Central memory CD4-positive, alpha-beta T cell (primary cell): ENCODE measurements around the gene GRAMD1B.

Experiments
- DNase-seq: peaks from one replicate; pipeline ENCODE4 v3.0.0; 2022

Gene GRAMD1B

DNA sequence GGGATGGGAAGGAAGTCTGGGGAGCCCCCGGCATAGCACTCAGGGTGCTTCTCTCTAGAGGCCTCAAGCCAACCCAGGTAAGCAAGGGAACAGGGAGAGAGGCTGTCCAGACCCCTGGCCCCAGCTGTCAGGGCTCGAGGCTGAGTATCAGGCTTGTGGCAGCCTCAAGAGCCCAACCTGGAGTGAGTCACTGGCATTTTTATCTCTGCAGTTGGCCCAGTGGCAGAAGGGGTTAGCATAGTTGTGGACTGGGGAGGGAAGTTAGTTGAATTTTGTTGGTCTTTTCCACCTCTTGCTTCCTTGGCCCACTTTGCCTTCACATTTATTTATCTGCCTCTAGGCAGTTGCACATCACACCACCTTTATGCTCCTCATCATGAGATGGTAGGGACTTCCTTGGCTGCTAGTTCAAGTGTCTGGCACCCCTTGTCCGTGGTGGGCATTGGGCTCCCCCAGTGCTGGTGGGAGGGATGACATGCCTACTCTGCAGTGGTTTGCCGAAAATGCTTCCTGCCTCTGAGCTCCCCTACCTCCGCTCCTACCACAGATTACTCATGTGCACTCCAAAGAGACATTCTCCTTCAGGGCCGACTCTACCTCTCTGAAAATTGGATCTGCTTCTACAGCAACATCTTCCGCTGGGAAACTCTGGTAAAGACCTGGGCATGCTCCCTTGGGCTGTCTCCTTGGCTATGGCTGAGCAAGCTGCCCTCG, 164.3 kb downstream of the GRAMD1B start:
- no peak for DNase-seq

DNA sequence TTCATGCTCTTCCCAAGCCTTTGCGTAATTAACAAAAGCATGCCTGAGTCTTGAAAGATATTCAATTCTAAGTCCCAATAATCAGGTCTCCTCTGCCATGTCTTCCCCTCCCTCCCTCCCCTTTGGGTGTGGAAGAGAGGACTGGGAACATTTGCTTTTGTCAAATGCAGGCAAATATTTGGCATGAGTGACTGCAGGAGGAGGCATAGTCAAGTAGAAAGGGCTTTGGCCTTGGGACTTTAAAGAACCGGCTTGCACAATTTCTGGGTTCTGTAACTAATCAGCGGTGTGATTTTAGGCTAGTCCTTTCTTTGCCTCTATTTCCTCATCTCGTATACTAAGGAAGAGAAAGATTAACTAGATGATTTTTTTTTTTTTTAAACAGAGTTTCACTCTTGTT, 164.9 kb downstream of the GRAMD1B start:
- DNase-seq: no peak

DNA sequence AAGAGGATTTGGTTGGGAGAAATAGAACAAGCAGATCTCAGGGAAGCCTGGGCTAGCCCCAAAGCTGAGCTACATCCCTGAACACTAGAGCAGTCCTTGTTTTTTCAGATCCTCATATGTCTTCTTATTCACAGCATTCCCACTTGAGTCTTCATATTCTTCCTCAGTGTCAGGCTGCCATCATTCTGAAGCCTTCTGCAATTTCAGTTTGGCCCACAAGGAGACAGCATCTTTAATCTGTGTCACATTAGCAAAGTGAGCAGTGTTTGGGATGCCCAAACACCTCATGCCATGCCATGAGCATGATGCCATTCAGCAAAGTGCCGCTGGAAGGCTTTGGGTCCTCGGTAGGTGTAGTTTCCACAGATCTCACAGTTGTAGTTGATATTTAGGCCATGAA, 167.8 kb downstream of the GRAMD1B start:
- no peak for DNase-seq

DNA sequence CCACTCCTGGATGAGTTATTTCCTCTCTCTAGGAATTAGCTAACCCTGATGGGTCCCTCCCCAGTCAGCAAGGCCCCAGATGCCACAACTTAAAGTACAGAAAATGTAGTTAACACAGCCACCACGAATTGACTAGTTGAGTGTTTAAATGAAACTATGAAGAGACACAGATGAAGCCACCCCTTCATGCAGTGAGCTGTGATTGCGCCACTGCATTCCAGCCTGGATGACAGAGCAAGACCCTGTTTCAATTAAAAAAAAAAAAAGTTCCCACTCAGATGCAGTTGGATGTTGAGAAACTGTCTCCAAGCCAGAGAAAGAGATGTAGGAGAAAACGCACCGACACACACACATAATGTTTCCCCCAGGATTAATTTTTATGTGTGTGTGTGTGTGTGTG, 171.1 kb downstream of the GRAMD1B start:
- no peak for DNase-seq

DNA sequence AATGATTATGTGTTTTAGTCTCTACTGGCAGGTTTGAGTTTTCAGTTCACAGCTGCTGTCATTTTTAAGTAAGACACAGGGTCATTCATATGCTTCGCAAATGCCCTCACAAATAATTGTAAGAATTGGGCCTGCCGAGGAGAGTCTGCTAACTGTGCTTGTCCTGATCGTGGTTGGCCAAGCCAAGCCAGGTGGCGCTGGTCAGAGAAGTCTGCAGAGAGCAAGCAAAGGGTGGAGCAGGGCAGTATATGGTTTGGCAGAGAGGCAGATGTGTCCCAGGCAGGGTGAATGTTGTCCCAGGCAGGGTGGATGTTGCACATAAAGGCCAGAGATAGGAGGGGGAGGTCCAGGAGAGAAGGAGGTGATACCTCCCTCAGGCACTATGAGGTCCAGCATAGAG, 171.7 kb downstream of the GRAMD1B start:
- no peak for DNase-seq

DNA sequence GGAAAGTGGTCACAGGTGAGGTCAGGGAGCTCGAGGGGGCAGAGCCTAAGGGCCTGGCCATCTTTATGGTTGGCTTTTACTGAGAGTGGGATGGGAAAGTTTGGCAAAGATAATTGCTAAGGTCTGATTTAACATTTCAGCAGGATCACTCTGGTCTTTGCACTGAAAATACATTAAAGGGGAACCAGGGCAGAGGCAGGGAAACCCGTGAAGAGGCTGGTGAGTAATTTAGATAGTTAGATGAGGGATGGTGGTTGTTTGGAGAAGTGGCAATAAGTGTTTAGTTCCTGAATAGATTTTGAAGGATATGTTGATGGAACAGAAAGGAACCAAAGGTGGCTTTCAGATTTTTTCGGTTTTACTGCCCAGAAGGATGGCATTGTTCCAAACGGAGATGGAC, 173.6 kb downstream of the GRAMD1B start:
- no peak for DNase-seq

DNA sequence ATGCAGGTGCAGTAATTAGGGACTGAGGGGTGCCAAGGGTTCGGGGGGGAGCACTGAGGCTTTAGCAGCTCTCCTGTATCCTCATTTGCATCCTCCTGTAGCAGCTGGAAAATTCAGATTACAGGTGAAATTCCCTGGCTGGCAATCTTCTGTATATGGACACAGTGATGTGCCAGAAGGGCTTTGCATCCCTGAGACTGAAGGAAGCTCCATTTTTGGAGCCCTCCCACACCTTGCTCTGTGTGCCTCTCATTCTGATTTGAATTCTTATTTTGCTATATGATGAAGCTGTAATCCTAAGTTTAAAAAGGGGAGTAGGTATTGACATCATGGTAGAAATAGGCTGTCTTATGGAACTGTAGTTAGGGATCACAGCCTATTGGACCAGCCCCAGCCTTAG, 177.7 kb downstream of the GRAMD1B start:
- no peak for DNase-seq

DNA sequence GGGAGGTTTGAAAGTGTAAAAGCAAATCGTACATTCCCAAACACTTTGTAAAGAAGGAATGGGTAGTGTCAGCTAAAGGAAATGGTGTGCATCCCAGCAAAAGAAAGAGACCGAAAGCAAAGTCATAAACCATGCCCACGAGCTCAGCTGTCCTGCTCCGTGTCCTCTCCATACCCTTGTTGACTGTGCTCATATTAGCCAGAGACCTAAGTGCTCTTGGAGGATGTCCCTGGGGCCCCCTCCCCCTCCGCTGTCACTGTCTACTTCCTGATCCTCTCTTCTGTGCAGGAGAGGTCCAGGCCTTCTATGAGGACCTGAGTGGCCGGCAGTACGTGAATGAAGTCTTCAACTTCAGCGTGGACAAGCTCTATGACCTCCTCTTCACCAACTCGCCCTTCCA, 178.3 kb downstream of the GRAMD1B start:
- no peak for DNase-seq

DNA sequence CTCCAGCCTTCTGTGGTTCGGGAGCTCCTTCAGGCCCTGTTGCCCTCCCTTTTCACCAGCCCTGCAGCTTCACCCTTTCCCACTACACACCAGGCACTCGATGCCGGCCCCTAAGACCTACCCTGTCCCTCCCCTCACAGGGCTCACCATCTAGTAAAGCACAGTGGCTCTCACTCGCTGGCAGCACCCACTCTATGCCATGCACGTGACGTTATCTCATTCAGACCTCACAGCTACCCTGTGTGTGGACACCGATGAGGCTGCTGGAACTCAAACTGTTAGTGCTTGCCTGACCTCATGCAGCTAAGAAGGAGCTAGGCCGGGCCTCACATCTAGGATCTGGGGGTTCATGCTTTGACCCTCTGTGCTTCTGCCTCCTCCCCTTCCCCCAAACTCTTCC, 178.9 kb downstream of the GRAMD1B start:
- DNase-seq: no peak

DNA sequence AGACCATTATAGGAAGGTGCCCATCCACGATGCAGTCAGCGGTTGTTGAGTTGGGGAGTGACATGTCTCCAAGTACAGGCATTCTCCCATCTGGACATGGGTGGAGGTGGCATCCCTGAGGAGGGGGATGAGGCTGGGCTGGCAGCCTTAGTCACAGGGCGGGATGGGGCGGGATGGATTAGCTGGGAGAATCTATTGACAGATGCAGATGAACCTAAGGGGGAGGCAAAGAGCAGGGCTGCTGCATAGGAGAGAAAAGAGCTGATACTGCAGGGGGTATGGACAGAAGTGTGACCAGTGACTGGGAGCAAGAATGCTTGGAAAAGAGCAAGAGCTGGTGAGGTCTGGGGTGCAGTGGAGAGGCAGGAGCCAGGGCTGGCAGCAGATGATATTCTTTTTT, 181.6 kb downstream of the GRAMD1B start:
- DNase-seq: no peak

DNA sequence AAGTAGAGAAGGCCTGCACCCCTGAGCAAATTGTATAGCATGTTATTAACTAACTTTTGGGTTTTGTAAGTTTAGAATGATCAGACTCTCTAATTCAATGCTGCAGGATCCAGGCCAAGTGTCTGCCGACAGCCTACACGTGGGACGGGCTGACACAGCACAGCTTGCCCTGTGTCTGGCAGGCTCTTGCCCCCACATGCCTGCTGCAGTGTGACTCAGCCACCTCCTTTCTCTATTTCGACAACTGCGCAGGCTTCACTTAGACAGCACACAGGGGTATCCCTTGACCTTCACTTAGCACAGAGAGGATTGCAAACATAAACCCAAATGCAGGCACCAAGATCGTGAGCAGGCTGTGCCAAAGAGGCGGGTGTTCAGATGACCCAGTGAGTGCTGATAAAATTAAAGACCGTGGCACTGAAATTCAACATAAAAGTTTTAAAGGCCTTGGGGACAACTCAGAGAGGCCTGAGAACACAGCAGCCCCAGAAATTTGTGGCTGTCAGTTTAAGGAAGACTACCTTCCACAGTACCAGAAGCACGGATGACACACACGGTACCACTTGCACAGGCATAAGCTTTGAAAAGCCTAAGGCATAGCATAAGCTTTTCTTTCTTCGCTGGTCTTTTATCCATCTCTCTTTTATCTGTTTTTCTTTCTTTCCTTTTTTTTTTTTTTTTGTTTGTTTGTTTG, 186.6 kb downstream of the GRAMD1B start:
- DNase-seq: no peak

DNA sequence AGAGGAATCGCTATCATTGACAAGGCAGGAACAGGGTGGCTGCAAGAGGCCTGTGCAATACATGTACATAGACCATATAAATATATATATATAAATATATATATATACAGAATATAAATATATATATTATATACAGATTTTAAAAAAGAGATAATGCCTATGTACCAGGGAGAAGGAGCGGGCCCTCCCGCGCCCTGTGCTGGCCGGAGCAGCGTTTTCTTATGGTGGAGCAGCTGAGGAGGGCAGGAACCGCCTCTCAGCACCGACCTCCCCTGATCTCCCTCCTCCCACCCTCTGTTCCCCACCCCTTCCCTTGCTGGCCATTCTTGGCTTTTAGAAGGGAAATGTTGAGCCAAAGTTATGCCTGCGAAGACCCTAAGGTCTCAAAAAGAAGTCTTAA, 192.5 kb downstream of the GRAMD1B start:
- no peak for DNase-seq

DNA sequence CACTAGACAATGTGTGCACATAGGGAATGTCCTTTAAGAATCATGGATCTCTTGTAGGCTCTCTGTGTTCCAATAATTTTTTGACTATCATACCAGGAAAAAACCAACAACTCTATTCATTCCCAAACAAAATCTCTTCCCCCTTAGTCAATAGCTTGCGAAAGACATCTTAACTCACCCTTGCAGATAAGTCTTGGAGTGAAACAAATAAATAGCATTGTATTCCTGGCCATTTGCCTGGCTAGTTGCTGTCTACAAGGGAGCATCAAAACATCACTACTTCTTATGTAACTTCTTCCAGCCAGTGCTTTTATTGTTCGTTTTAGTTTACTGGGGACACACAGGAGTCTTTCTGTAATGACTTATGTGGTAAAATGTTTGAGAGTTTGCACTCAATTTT, 194.9 kb downstream of the GRAMD1B start:
- no peak for DNase-seq

DNA sequence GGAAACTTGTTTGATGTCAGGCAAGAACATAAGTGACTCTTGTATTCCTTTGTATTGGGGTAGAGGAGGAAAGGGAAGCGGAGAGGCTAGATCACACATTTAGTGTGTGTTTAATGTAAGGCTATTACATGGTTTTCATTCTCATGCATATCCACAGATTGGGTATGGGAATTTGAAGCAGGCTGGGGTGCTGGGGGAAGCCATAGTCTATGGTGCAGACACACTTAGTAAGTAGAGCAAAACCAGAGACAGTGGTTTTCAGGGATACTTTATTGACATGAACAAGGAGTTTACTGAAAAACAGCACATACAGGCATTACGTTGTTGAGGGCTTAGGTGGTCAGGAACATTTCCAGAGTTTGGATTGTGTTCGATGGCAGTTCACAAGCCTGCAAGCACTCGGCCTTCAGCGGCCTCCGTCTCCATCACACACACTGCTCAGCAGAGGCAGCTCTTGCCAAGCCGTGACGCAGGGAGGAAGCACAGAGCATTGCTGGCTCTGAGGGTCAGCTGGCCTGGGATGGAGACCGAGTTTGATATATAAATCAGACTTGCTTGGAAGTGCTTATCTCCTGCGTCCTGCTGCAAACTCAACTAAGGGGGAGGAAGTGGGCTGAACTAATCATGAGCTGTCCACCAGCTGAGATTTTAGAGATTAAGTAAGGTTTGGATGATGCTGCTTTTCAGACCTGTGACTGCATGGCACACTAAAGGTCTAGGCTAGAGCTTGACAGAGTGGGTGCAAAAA, 199.0 kb downstream of the GRAMD1B start:
- no peak for DNase-seq

DNA sequence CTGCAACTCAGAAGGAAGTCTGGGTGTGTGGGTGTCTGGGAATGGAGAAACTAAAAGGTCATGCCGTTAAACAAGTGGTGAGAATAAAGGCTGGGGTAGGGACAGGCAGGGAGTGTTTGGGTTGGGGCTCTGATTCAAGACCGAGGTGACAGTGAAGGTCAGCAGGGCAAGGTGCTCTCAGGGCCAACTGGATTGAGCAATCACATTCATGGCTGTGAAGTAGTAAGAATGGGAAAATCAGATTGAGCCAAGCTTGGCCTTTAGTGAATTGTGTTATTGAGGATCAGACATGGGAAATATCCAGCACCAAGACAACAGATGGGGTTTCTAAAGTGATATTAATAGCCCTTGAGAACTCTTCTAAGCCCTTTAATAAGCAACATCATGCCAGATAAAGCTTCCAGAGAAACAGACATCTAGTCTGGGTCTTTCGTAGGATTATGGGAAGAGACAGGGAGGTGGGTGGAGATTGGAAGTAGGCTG, 200.1 kb downstream of the GRAMD1B start:
- DNase-seq: no peak

DNA sequence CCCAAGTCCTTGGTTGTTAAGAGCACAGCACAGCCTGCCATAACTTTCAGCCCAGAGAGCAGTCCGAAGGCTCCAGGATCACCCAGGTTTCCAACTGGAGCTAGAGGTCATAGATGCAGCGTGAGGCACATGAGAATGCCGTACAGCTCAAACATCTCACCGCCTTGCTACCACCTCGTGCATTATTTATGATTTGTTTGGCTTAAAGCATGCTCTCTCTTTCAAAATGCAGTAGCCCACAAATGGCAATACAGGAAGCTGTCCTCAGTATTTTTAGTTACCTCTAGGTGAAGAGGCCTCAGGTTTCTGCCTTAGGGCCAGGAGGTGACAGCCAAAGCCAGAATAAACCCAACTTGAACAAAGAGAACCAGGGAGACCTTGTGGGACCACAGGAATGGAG, 210.0 kb downstream of the GRAMD1B start:
- DNase-seq: no peak

DNA sequence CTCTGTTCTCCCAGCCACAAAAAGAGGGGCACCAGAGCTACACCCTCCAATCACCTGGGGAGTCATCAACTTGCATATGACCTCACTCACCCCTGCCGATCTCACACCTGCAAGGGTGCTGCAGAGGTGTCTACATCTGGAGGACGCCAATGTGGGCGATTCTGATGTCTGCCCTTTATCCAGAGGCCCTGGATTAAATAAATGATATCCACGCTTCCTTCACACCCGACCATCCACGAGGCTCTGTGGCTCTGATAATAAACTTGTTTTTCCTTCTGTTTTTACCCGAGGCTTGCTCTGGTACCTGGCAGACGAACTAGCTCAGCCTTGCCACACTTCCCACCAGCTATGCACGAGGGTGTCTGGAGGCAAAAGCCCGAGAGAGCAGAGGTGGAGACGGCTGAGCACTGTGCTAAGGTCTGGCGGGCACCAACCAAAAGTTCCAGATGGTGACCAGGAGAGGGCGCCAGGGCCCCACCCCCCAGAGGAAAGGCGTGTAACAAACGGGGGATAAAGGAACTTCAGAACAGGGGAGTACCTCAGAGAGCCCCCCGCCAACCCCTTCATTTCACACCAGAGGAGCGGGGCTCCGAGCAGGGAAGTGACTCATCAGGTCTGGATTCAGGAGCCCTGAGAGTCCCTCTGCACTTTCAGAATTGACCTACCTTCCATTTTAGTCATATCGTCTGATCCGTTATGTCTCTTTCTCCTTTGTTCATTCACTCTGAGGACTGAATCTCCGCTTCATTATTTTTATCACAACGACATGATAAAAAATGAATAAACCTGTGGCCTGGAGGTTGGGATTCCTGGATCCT, 210.8 kb downstream of the GRAMD1B start:
- DNase-seq: peak; percentile 14

DNA sequence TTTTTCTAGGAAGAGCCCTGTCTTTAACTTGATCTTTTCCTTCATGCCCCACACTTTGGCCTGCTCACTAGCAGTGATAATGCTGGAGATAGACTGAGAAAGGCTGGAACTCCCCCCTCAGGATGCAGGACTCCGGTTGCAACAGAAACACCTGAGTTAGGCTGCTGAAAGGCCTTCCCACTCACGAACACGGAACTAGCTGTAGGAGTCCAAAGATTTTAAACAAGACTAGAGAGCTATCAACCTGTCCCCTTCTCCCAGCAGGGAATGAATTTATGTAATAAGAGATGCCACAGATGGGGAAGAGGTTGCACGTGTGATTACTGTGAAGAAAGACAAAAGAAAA, 211.4 kb downstream of the GRAMD1B start:
- DNase-seq: no peak

DNA sequence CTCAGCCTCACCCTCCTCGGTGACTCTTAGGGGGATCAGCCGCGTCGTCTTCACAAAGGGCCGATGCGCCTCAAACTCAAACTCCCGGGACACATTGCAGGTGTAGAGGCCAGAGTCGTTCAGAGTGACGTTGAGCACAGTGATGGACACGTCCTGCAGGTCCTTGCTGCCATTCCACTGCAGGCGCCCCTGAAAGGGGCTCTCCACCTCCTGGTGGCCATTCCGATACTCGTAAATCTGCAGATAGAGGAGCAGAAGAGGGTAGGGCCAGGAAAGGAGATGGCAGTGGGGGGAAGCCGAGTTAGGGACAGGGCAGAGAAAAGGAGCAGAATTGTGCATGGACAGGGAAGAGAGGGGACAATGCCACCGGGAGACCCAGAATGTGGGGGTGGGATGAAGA, 212.4 kb downstream of the GRAMD1B start:
- DNase-seq: no peak

DNA sequence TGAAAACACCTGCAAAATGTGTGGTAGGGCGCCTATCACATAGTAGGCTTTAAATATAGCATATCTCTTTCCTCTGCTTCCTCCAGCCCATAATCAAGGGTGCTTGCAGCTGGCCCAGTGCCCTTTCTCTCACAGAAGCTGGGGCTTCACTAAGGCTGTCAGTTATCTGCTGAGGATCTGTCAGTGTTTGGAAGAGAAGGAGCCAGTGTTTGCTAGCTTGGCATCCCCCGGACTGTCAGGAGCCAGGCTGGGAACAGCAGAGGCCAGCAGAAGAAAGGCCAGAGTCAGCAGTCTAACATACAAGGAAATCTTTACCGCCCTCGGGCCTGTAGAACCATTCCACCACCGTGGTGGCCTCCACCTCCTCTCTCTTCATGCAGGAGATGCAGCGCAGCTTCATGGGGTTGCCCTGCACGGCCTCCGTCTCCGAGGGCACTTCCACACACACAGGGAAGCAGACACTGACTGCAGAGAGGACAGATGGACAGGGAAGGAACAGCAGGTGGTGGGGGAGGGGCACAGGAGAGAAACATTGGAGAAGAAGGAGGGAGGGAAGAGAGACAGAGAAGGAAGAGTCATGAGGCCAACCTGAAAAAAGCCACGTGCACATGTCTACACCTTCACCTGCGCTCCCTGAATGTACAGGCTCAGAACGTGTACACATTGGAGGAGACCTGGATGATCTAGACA, 215.4 kb downstream of the GRAMD1B start:
- DNase-seq: no peak

DNA sequence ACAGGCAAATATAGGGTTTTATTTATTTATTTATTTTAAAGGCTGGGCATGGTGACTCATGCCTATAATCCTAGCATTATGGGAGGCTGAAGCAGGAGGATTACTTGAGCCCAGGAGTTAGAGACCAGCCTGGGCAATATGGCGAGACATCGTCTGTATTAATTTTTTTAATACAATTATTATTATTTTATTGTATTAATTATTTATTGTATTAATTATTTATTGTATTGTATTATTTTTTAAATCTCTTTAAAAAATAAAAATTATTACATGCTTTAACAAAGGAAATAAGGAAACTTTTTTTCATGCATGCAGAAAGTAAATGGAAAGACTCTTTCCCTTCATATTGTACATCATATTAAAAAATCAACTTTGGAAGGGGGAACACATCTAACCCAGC, 220.8 kb downstream of the GRAMD1B start:
- no peak for DNase-seq

DNA sequence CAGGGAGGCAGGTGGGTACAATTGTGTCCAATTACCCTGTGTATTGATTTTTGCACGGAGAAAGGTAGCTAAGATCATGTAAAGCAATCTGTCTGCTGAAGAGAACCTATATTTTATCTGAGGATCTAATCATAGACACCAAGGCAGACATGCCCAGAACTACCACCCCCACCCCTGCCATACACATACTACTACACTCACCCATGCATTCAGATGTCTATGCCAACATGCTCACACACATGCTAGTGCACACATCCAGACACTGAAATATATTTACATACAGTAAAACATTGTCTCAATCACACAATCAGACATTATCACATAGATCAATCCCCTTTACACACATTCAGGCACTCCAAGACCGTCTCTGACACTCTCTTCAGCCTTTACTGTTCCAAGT, 222.5 kb downstream of the GRAMD1B start:
- DNase-seq: no peak

DNA sequence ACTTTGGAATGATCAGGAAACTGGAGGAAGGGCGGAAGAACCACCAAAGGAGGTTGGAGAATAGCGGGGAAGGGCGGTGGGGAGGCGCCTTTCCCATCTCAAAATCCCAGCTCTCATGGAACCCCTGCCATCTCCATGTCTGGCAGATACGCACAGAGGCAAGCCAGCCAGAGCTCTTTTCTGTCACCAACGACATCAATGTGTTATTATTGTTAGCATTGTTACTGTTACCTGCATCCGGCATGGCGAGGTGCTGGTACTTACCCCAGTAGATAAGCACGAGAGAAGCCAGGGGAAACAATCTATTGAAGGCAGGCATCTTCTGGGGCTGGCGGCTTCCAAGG, 223.4 kb downstream of the GRAMD1B start:
- DNase-seq: no peak
